Naive thymus-derived CD4-positive, alpha-beta T cell (primary cell): ENCODE measurements around the gene ZNF804B. TPM values are rescaled to one million over a fixed set of nuclear protein-coding genes. Genes with fewer than 3 reads are reported as not detected.

ENCODE experiments used
- ATAC-seq: fragments of 150-1000 bp; cut with Tn5 transposase; 2 replicates; pipeline ENCODE4 v1.10.0; 2021; ENCODE audit warnings: mild to moderate bottlenecking, moderate library complexity
- CTCF ChIA-PET: fragments of 350-600 bp; sonication (Branson Sonifier 250); formaldehyde crosslinking; loops from one replicate; lab custom pipeline; 2021; ENCODE audit warnings: antibody characterized with exemption; lab: Charles Lee
- POLR2A ChIA-PET: fragments of 350-600 bp; sonication (Branson Sonifier 250); formaldehyde crosslinking; loops from one replicate; lab custom pipeline; 2021; ENCODE audit warnings: antibody characterized with exemption, inconsistent platforms; lab: Charles Lee
- DNase-seq, 9 donors: peaks; one replicate each; pipeline versions ENCODE4 v3.0.0 to v3.0.0-alpha.2; 2020 to 2022; ENCODE audit warnings: mixed read lengths in 1 of 9
- H3K27ac ChIP-seq: one replicate; pipeline ENCODE4 v1.7.0; 2013; ENCODE audit warnings: mild to moderate bottlenecking, low read depth, low read length, moderate library complexity
- H3K27me3 ChIP-seq, 2 donors: one replicate each; pipeline ENCODE4 v1.7.0; 2013; ENCODE audit warnings: low read length in 2 of 2, mild to moderate bottlenecking in 2 of 2, moderate library complexity in 2 of 2; ENCODE audit not compliant: control insufficient read depth in 2 of 2, insufficient read depth in 2 of 2
- H3K36me3 ChIP-seq, 3 experiments: 1 replicate in 2 of 3; 2 replicates in 1 of 3; pipeline ENCODE4 v1.7.0; 2013; ENCODE audit warnings: low read length in 3 of 3, mild to moderate bottlenecking in 3 of 3, moderate library complexity in 1 of 3; ENCODE audit not compliant: insufficient read depth in 3 of 3, control insufficient read depth in 2 of 3
- H3K4me1 ChIP-seq, 2 donors: one replicate each; pipeline ENCODE4 v1.7.0; 2013; ENCODE audit warnings: low read length in 2 of 2, mild to moderate bottlenecking in 2 of 2, moderate library complexity in 1 of 2; ENCODE audit not compliant: control insufficient read depth in 2 of 2, insufficient read depth in 2 of 2
- H3K4me3 ChIP-seq: 2 replicates; pipeline ENCODE4 v1.7.0; 2013; ENCODE audit warnings: mild to moderate bottlenecking, low read length
- H3K9me3 ChIP-seq, 3 experiments: 1 replicate in 2 of 3; 2 replicates in 1 of 3; pipeline ENCODE4 v1.7.0; 2013; ENCODE audit warnings: low read length in 3 of 3; ENCODE audit not compliant: control insufficient read depth in 2 of 3
- H3K27ac Mint-ChIP-seq, 9 donors: one replicate each; pipeline ENCODE4 v1.8.0; 2020 to 2022; ENCODE audit warnings: mixed read lengths in 9 of 9, mild to moderate bottlenecking in 8 of 9, moderate library complexity in 5 of 9, inconsistent platforms in 2 of 9
- H3K27me3 Mint-ChIP-seq, 5 donors: one replicate each; pipeline ENCODE4 v1.8.0; 2021 to 2022; ENCODE audit warnings: mixed read lengths in 5 of 5, mild to moderate bottlenecking in 1 of 5
- H3K36me3 Mint-ChIP-seq, 5 donors: one replicate each; pipeline ENCODE4 v1.8.0; 2020 to 2022; ENCODE audit warnings: mixed read lengths in 5 of 5, mild to moderate bottlenecking in 3 of 5, inconsistent platforms in 1 of 5
- H3K4me1 Mint-ChIP-seq, 7 donors: one replicate each; pipeline ENCODE4 v1.8.0; 2020 to 2022; ENCODE audit warnings: mixed read lengths in 7 of 7, mild to moderate bottlenecking in 3 of 7, inconsistent platforms in 1 of 7
- H3K4me3 Mint-ChIP-seq, 10 donors: one replicate each; pipeline ENCODE4 v1.8.0; 2020 to 2022; ENCODE audit warnings: mild to moderate bottlenecking in 10 of 10, mixed read lengths in 10 of 10, moderate library complexity in 6 of 10, inconsistent platforms in 2 of 10
- H3K9me3 Mint-ChIP-seq, 11 donors: one replicate each; pipeline ENCODE4 v1.8.0; 2020 to 2022; ENCODE audit warnings: mixed read lengths in 11 of 11, mild to moderate bottlenecking in 4 of 11, inconsistent platforms in 1 of 11, moderate library complexity in 1 of 11
- intact Hi-C, 2 donors: fragments of 100-400 bp; cut with micrococcal nuclease; formaldehyde crosslinking; loops; one replicate each; pipeline ENCODE4 v1.15.1; 2023
- polyA plus RNA-seq, 2 donors: library from polyadenylated mRNA; unstranded; fragments of 300-500 nt; fragmentation: Illumina TruSeq; gene quantifications; one replicate each; pipeline ENCODE4 v1.2.3, GENCODE V29; 2021
- total RNA-seq, 6 experiments: library from RNA in 5 of 6; stranded (reverse) in 5 of 6; gene quantifications; 1 replicate in 5 of 6; 2 replicates in 1 of 6; pipeline ENCODE4 v1.2.3 and lab custom pipeline; 2021 to 2026

Gene ZNF804B
- total and polyA plus RNA-seq, 7 experiments from 2014 or later: not detected

DNA sequence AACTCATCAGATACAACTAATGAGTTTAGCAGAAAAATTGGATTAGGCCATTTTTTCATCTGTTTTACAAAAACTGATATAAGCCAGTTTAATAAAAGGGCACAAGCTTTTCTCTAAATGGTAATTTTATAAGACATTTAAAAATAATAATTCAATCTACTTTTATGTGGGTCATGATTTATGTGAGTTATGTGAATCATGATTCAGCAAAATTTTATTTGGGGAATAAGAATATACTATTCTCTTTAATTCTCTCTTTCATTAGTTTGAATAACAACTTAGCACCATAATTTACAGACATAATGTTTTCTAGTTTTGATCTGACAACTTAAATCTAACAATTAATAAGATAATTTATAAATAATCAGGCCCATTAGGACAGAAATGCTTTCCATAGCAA, 99.8 kb downstream of the ZNF804B start:
- no peak overlapping the region for H3K4me3 Mint-ChIP-seq
- peaks cover 0 to 4% (median 1%) of the 10 kb centered on the region in 11 donors for H3K9me3 Mint-ChIP-seq
- Histone ChIP-seq H3K4me1 (no peaks in the 10 kb centered on the region), H3K36me3 (no peaks in the 10 kb centered on the region), H3K27me3 (no peaks in the 10 kb centered on the region), H3K27ac (no peak overlapping the region), H3K4me3 (no peak overlapping the region), H3K9me3 (no peaks in the 10 kb centered on the region)
- POLR2A ChIA-PET: interaction anchor here (0.6 kb wide), 1 partner anchor 25 kb away, joined by 3 read pairs; no protein-coding TSS in a partner anchor
- peaks cover 0 to 12% (median 0%) of the 10 kb centered on the region in 5 donors for H3K27me3 Mint-ChIP-seq
- ATAC-seq (no peak), DNase-seq (no peak)
- H3K27ac Mint-ChIP-seq: no peak overlapping the region
- no peaks in the 10 kb centered on the region for H3K36me3 Mint-ChIP-seq
- intact Hi-C loops: no loop called here
- CTCF ChIA-PET: no interaction called here
- H3K4me1 Mint-ChIP-seq: no peaks in the 10 kb centered on the region

DNA sequence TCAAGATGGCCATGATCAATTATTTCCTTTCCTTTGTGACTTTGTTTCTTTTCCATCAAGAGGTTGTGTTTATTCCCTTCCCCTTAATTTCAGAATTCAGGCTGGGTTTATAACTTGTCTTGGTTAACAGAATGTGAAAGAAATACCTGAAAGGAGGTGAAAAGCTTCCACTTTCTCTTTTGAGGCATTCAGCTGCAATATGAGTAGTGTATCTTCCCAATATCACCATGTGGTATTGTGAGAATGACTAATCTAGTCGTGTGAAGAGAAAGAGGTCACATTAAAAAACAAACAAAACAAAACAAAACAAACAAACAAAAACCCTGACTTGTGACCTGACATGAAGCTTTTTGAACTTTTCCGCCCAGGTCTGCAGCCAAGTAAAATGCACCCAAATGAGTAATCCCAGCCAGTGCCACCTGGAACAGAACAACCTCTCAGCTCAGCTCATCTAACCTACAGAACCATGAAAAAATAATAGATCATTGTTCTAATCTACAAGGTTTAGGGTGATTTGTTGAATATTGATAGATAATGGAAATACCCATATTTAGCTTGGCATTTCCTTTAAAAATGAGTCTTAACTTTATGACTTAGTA, 106.9 kb downstream of the ZNF804B start:
- Histone ChIP-seq H3K36me3 (no peaks in the 10 kb centered on the region), H3K9me3 (no peaks in the 10 kb centered on the region), H3K4me3 (no peak overlapping the region), H3K27me3 (no peaks in the 10 kb centered on the region), H3K4me1 (no peaks in the 10 kb centered on the region), H3K27ac (no peak overlapping the region)
- POLR2A ChIA-PET: no interaction called here
- intact Hi-C loops: loop anchor here in 1 of 2 donors (5.0 kb wide), 1 partner anchor 516 kb away; no protein-coding TSS in a partner anchor
- Mint-ChIP-seq H3K36me3 (no peaks in the 10 kb centered on the region), H3K27ac (no peak overlapping the region), H3K27me3 (peaks cover 0 to 8% (median 0%) of the 10 kb centered on the region in 5 donors), H3K4me3 (no peak overlapping the region), H3K9me3 (peaks cover 0 to 10% (median 3%) of the 10 kb centered on the region in 11 donors), H3K4me1 (no peaks in the 10 kb centered on the region)
- DNase-seq (no peak), ATAC-seq (no peak)
- CTCF ChIA-PET: no interaction called here

DNA sequence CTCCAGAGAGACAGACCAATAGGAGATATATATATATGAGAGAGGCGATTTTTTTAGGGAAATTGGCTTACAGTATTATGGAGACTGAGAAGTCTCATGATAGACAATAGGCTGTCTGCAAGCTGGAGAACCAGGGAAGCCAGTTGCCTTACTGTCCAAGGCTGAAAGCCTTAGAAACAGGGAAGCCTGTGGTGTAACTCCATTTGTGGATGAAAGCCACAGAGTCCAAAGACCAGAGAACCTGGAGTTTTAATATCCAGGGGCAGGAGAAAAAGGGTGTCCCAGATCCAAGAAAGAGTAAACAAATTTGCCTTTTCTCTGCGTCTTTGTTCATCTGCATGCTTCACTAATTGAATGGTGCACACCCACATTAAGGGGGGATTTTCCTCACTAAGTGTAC, 107.7 kb downstream of the ZNF804B start:
- Mint-ChIP-seq H3K36me3 (no peaks in the 10 kb centered on the region), H3K4me1 (no peaks in the 10 kb centered on the region), H3K4me3 (no peak overlapping the region), H3K27ac (no peak overlapping the region), H3K27me3 (peaks cover 0 to 8% (median 0%) of the 10 kb centered on the region in 5 donors), H3K9me3 (peaks cover 0 to 10% (median 3%) of the 10 kb centered on the region in 11 donors)
- Histone ChIP-seq H3K4me1 (no peaks in the 10 kb centered on the region), H3K27ac (no peak overlapping the region), H3K36me3 (no peaks in the 10 kb centered on the region), H3K27me3 (no peaks in the 10 kb centered on the region), H3K9me3 (no peaks in the 10 kb centered on the region), H3K4me3 (no peak overlapping the region)
- DNase-seq: no peak
- CTCF ChIA-PET: no interaction called here
- POLR2A ChIA-PET: no interaction called here
- no peak for ATAC-seq
- intact Hi-C loops: loop anchor here in 1 of 2 donors (5.0 kb wide), 1 partner anchor 515 kb away; no protein-coding TSS in a partner anchor

DNA sequence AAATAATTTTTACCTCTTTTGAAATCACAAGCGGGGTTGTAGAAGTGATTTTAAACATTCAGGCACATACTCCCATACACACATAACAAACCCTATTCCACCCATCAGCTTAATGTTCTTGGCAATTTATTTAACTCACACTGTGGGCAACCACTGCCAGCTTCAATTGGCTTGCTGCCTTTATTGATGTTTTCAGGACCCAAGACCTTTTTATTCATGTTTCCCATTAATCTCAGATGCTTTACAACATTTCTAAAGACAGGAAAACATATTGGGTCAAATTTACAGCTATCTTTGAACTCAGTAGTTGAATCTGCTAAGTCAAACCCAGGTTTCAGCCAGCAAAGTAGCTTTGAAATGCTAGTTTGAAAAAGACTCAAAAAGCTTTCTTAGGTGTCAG, 109.0 kb downstream of the ZNF804B start:
- intact Hi-C loops: loop anchor here in 1 of 2 donors (5.0 kb wide), 1 partner anchor 514 kb away; no protein-coding TSS in a partner anchor
- H3K4me3 ChIP-seq: no peak overlapping the region
- no peaks in the 10 kb centered on the region for H3K4me1 ChIP-seq
- POLR2A ChIA-PET: no interaction called here
- no peak overlapping the region for H3K4me3 Mint-ChIP-seq
- peaks cover 0 to 8% (median 0%) of the 10 kb centered on the region in 5 donors for H3K27me3 Mint-ChIP-seq
- no peak for DNase-seq
- H3K36me3 ChIP-seq: no peaks in the 10 kb centered on the region
- H3K36me3 Mint-ChIP-seq: no peaks in the 10 kb centered on the region
- no peaks in the 10 kb centered on the region for H3K4me1 Mint-ChIP-seq
- CTCF ChIA-PET: no interaction called here
- H3K27ac Mint-ChIP-seq: no peak overlapping the region
- H3K27me3 ChIP-seq: no peaks in the 10 kb centered on the region
- ATAC-seq: no peak
- H3K27ac ChIP-seq: no peak overlapping the region
- H3K9me3 ChIP-seq: no peaks in the 10 kb centered on the region
- H3K9me3 Mint-ChIP-seq: peaks cover 0 to 10% (median 4%) of the 10 kb centered on the region in 11 donors

DNA sequence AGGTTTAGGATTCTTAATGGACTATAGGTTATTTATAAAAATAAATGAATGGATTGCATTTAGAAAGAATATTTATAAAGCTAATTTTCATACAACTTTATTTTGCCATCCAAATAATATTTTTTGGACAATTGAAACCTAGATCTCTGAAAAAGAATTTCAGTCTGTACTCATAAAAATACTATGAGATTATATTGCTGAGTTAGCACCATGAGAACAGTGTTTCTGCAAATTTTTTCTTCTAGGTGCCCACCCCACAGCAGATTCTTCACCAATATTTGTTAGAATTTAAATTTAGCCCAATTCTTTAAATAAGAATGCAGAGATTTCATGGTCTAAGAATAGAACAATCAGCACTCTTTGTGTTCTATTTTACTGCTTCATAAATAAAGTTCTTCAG, 121.6 kb downstream of the ZNF804B start:
- Histone ChIP-seq H3K9me3 (no peaks in the 10 kb centered on the region), H3K27ac (no peak overlapping the region), H3K36me3 (no peaks in the 10 kb centered on the region), H3K4me3 (no peak overlapping the region), H3K4me1 (no peaks in the 10 kb centered on the region), H3K27me3 (no peaks in the 10 kb centered on the region)
- Mint-ChIP-seq H3K9me3 (peaks cover 0 to 1% (median 0%) of the 10 kb centered on the region in 11 donors), H3K27me3 (peaks cover 0 to 4% (median 0%) of the 10 kb centered on the region in 5 donors), H3K4me1 (no peaks in the 10 kb centered on the region), H3K36me3 (no peaks in the 10 kb centered on the region), H3K4me3 (no peak overlapping the region), H3K27ac (no peak overlapping the region)
- no peak for ATAC-seq
- ChIA-PET POLR2A (no interaction called here), CTCF (no interaction called here)
- intact Hi-C loops: no loop called here
- no peak for DNase-seq

DNA sequence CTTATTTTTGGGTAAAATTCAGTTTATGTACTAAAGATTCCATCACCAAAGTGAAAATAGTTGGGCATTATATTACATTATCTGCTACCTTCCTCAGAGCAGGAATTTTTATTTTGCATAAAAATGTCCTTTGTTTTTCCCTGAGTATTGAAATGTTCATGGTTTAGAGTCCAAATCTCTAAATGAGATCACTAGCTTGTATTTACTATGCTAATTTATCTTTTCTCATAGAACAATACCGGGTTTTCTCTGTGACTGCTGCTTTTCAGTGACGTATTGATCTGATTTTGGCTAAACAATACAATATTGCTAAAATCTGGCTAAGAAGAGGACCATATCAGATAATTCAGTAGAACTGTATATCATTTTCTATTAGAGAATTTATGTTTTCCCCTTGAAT, 125.6 kb downstream of the ZNF804B start:
- DNase-seq (no peak), ATAC-seq (no peak)
- H3K27ac ChIP-seq: no peak overlapping the region
- no peak overlapping the region for H3K4me3 ChIP-seq
- H3K9me3 ChIP-seq: no peaks in the 10 kb centered on the region
- no peak overlapping the region for H3K4me3 Mint-ChIP-seq
- H3K9me3 Mint-ChIP-seq: peaks cover 0 to 1% (median 0%) of the 10 kb centered on the region in 11 donors
- POLR2A ChIA-PET: interaction anchor here (0.6 kb wide), 1 partner anchor 26 kb away, joined by 3 read pairs; no protein-coding TSS in a partner anchor
- no peaks in the 10 kb centered on the region for H3K27me3 ChIP-seq
- no peaks in the 10 kb centered on the region for H3K36me3 ChIP-seq
- H3K27me3 Mint-ChIP-seq: no peaks in the 10 kb centered on the region
- H3K4me1 Mint-ChIP-seq: peaks cover 0 to 2% (median 0%) of the 10 kb centered on the region in 7 donors
- intact Hi-C loops: no loop called here
- CTCF ChIA-PET: interaction anchor here (0.6 kb wide), 1 partner anchor 1110 kb away, joined by 3 read pairs; no protein-coding TSS in a partner anchor
- H3K27ac Mint-ChIP-seq: no peak overlapping the region
- H3K4me1 ChIP-seq: no peaks in the 10 kb centered on the region
- no peaks in the 10 kb centered on the region for H3K36me3 Mint-ChIP-seq

DNA sequence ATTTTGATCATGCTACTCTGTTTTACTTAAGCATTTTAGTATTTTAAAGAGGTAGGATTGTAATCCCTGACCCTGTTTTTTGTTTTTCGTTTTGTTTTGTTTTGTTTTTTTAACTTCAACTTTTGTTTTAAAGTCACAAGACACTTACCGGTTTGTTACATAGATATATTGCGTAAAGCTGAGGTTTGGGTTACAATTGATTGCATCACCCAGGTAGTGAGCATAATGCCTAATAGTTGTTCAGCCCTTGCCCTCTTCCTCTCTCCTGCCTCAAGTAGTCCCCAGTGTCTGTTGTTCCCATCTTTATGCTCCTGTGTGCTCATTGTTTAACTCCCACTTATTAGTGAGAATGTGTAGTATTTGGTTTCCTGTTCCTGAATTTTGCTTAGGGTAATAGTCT, 129.2 kb downstream of the ZNF804B start:
- CTCF ChIA-PET: no interaction called here
- H3K27me3 Mint-ChIP-seq: no peaks in the 10 kb centered on the region
- H3K36me3 Mint-ChIP-seq: no peaks in the 10 kb centered on the region

More for the DNA sequence above, 129.2 kb downstream of the ZNF804B start:
- peaks cover 0 to 2% (median 0%) of the 10 kb centered on the region in 7 donors for H3K4me1 Mint-ChIP-seq
- Histone ChIP-seq H3K4me3 (no peak overlapping the region), H3K36me3 (no peaks in the 10 kb centered on the region), H3K9me3 (no peaks in the 10 kb centered on the region), H3K4me1 (no peaks in the 10 kb centered on the region), H3K27ac (no peak overlapping the region), H3K27me3 (no peaks in the 10 kb centered on the region)
- no peak overlapping the region for H3K27ac Mint-ChIP-seq
- ATAC-seq (no peak), DNase-seq (no peak)
- no peak overlapping the region for H3K4me3 Mint-ChIP-seq
- intact Hi-C loops: no loop called here
- peaks cover 0 to 1% (median 0%) of the 10 kb centered on the region in 11 donors for H3K9me3 Mint-ChIP-seq
- POLR2A ChIA-PET: no interaction called here
